Fibroblast of lung (primary cell): Measurements from ENCODE around the gene MYOZ1. TPM values are rescaled to one million over a fixed set of nuclear protein-coding genes. Genes with fewer than 3 reads are reported as not detected.

ENCODE experiments used
- DNase-seq, 2 donors: peaks; one replicate each; pipeline versions ENCODE4 v3.0.0 to v3.0.0-alpha.2; 2010; ENCODE audit warnings: low read depth in 2 of 2
- H2AFZ ChIP-seq: 2 replicates; pipeline ENCODE4 v1.5.1; 2012; ENCODE audit warnings: low read length, control low read depth, inconsistent platforms
- H3K27ac ChIP-seq: 2 replicates; pipeline ENCODE4 v1.5.1; 2011; ENCODE audit warnings: low read length, control low read depth; ENCODE audit not compliant: insufficient read depth
- H3K27me3 ChIP-seq: 2 replicates; pipeline ENCODE4 v1.5.1; 2011; ENCODE audit warnings: mild to moderate bottlenecking, low read length; ENCODE audit not compliant: control insufficient read depth, insufficient read depth
- H3K36me3 ChIP-seq: 2 replicates; pipeline ENCODE4 v1.5.1; 2011; ENCODE audit warnings: low read length; ENCODE audit not compliant: control insufficient read depth, insufficient read depth
- H3K4me1 ChIP-seq: 2 replicates; pipeline ENCODE4 v1.5.1; 2011; ENCODE audit warnings: low read length; ENCODE audit not compliant: control insufficient read depth, insufficient read depth; ENCODE audit errors: extremely low read depth
- H3K4me2 ChIP-seq: 2 replicates; pipeline ENCODE4 v1.5.1; 2011; ENCODE audit warnings: low read length, control low read depth; ENCODE audit not compliant: insufficient read depth; ENCODE audit errors: extremely low read depth
- H3K4me3 ChIP-seq, 4 experiments: fragments of 200-600 bp in 1 of 4; sonication (generic) in 1 of 4; replicated peaks in 1 of 4; 2 replicates each; pipeline ENCODE4 v1.5.1; 2011 to 2016; ENCODE audit warnings: low read length in 4 of 4, low read depth in 3 of 4, mild to moderate bottlenecking in 3 of 4, control low read depth in 2 of 4, inconsistent platforms in 1 of 4, mixed read lengths in 1 of 4; ENCODE audit not compliant: insufficient read depth in 1 of 4; ENCODE audit errors: control extremely low read depth in 1 of 4
- H3K79me2 ChIP-seq: 2 replicates; pipeline ENCODE4 v1.5.1; 2012; ENCODE audit warnings: mild to moderate bottlenecking, low read length, inconsistent platforms; ENCODE audit not compliant: control insufficient read depth, insufficient read depth
- H3K9ac ChIP-seq: 2 replicates; pipeline ENCODE4 v1.5.1; 2011; ENCODE audit warnings: mild to moderate bottlenecking, low read length, control low read depth; ENCODE audit not compliant: insufficient read depth
- H3K9me3 ChIP-seq: 2 replicates; pipeline ENCODE4 v1.5.1; 2012; ENCODE audit warnings: low read depth, low read length; ENCODE audit not compliant: control insufficient read depth, insufficient read depth
- H4K20me1 ChIP-seq: 2 replicates; pipeline ENCODE4 v1.5.1; 2011; ENCODE audit warnings: low read length; ENCODE audit not compliant: control insufficient read depth, insufficient read depth; ENCODE audit errors: extremely low read depth
- EZH2 ChIP-seq: IDR thresholded peaks from 2 replicates; pipeline ENCODE4 v1.5.1; 2012; ENCODE audit warnings: low read length, control low read depth, mild to moderate bottlenecking; ENCODE audit errors: missing control alignments
- polyA plus RNA-seq, 2 donors: library from polyadenylated mRNA; depleted of rRNA in 1 of 2; stranded (reverse) in 1 of 2; unstranded in 1 of 2; fragments of >200 nt; gene quantifications; 2 replicates each; pipeline ENCODE4 v1.2.1, GENCODE V29; 2011 to 2012; ENCODE audit warnings: missing spikeins in 1 of 2
- total RNA-seq: library from RNA; depleted of rRNA; stranded (reverse); fragments of >200 nt; gene quantifications from 2 replicates; pipeline ENCODE4 v1.2.1, GENCODE V29; 2014
- TF ChIP-seq, protein P1 (sequence below), 2 donors: IDR thresholded peaks in 1 of 2; conservative IDR thresholded peaks in 1 of 2; 1 replicate in 1 of 2; 2 replicates in 1 of 2; pipeline ENCODE4 v1.5.1; 2011 to 2012; ENCODE audit warnings: low read length in 2 of 2, control low read depth in 1 of 2, inconsistent platforms in 1 of 2, low read depth in 1 of 2, mild to moderate bottlenecking in 1 of 2

Gene MYOZ1
- total and polyA plus RNA-seq, 2 donors (not counting 1 experiment from before 2014, with no cell fraction given), result 0.12 to 0.17 TPM

DNA sequence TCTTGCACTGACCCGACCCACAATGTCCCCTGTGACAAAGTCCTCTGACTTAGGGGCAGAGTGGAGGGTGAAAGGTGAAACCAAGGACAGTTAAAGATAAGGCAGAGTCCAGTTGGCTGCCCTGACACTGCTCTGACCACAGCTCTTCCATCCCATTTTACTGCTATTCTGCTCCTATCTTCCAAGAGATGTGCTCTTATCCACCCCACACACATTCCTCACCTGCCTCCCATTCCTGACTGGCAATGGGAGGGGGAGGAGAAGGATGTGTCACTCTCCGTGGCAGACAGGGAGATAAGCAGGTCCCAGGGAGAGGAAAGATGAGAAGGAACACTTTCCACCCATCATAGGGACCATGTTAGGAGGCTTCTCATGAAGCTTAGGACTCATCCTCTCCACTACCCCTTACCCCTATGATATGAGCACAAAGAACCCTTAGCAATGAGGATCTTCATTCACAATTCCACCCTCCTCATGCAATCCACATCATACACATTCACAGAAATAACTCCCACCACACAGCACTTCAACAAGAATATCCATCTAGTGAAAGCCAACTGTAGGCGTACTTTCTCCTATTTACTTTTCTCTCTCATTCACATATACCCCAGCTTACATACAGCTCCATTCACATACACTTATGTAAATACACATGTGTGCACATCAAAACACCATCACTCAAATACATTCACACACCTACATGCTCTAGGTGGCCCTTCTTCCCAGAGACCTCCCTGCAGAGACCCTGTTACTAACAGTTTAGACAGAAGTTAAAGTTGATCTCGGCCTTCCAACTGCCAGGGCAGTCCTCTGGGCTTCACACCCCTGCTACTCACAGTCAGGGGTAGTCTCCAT lies 7.9 kb upstream of the MYOZ1 start:
- no peaks in the 10 kb centered on the region for H3K9me3 ChIP-seq
- no peaks in the 10 kb centered on the region for H3K79me2 ChIP-seq
- no peak overlapping the region for H3K4me3 ChIP-seq
- H4K20me1 ChIP-seq, result no peaks in the 10 kb centered on the region
- peaks cover 15% of the 10 kb centered on the region for H3K4me1 ChIP-seq
- no peak overlapping the region for H3K9ac ChIP-seq
- H3K4me2 ChIP-seq, result no peak overlapping the region
- H3K36me3 ChIP-seq, result no peaks in the 10 kb centered on the region
- no peak for TF ChIP-seq EZH2
- TF ChIP-seq, protein P1, sequence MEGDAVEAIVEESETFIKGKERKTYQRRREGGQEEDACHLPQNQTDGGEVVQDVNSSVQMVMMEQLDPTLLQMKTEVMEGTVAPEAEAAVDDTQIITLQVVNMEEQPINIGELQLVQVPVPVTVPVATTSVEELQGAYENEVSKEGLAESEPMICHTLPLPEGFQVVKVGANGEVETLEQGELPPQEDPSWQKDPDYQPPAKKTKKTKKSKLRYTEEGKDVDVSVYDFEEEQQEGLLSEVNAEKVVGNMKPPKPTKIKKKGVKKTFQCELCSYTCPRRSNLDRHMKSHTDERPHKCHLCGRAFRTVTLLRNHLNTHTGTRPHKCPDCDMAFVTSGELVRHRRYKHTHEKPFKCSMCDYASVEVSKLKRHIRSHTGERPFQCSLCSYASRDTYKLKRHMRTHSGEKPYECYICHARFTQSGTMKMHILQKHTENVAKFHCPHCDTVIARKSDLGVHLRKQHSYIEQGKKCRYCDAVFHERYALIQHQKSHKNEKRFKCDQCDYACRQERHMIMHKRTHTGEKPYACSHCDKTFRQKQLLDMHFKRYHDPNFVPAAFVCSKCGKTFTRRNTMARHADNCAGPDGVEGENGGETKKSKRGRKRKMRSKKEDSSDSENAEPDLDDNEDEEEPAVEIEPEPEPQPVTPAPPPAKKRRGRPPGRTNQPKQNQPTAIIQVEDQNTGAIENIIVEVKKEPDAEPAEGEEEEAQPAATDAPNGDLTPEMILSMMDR (conservative IDR thresholded peaks at IDR 0.05 in 1 of 2, IDR thresholded peaks at IDR 0.05 in 1 of 2; ENCODE audit: low read depth in 1 of 2, low read length in 2 of 2), result no peak
- no peak overlapping the region for H2AFZ ChIP-seq
- DNase-seq, result peak in 1 of 2 donors; percentile 58
- H3K27ac ChIP-seq, result peak overlapping the region; percentile 7
- no peaks in the 10 kb centered on the region for H3K27me3 ChIP-seq

DNA sequence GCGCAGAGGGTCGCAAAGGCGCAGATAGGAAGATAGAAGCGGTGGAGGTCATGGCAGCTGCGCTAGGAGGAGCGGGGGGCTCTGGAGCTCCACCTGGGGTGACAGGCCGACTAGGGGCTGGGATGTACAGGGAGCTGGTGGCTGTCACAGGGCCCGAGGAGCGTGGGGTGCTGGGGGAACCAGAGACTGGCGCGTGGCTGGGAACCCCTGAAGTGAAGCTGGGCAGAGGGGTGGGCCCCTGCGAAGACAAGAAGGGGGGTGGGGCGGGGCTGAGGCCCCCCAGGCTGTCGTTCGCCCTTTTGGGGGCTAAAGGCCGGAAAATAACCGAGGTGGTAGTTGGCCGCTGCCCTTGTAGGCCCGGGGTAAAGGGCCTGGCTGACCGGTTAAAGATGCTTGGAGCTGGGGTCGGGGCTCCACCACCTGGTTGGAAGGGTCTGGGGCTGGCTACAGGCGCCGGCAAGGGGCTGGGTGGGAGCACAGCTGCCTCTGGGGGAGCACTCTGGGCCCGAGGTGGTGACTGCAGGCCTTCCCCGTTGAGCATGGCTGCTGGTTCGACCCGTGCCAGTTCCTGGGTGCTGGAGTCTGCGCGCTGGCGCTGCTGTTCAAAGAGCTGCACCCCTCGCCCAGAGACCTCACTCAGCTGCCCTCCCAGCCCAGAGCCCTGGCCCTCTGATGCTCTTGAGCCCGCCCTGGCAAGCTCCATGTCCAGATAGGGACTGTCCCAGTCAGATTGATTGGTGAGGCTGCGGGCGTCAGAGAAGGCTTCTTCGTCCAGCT lies 6.8 kb upstream of the MYOZ1 start:
- peak overlapping the region; percentile 69 for H2AFZ ChIP-seq
- H3K4me1 ChIP-seq, result peaks cover 15% of the 10 kb centered on the region
- peak overlapping the region in 3 of 4 experiments; percentile 13 to 65 (median 62) for H3K4me3 ChIP-seq
- H3K27ac ChIP-seq, result no peak overlapping the region
- no peaks in the 10 kb centered on the region for H4K20me1 ChIP-seq
- no peaks in the 10 kb centered on the region for H3K36me3 ChIP-seq
- peak overlapping the region; percentile 59 for H3K9ac ChIP-seq
- TF ChIP-seq, protein P1 (conservative IDR thresholded peaks at IDR 0.05 in 1 of 2, IDR thresholded peaks at IDR 0.05 in 1 of 2; ENCODE audit: low read depth in 1 of 2, low read length in 2 of 2), result no peak
- TF ChIP-seq EZH2, result no peak
- H3K4me2 ChIP-seq, result peak overlapping the region; percentile 60
- peak in 1 of 2 donors; percentile 24 for DNase-seq
- H3K9me3 ChIP-seq, result no peaks in the 10 kb centered on the region
- H3K79me2 ChIP-seq, result no peaks in the 10 kb centered on the region
- no peaks in the 10 kb centered on the region for H3K27me3 ChIP-seq
